Embryonic facial prominence (tissue), 1 donor: ENCODE results near the gene NRARP.

ENCODE experiments used
- DNase-seq: peaks from one replicate; pipeline ENCODE4 v3.0.0-alpha.2; 2016; ENCODE audit errors: extremely low spot score

NRARP gene

GRCh38 chr9:137311171-137311985, 9.3 kb upstream of the NRARP start:
- DNase-seq = no peak

GRCh38 chr9:137310189-137311052, 8.3 kb upstream of the NRARP start:
- DNase-seq = no peak

- DNase-seq = no peak
These were observed 7.5 kb upstream of the NRARP start for GRCh38 chr9:137309368-137310188.

GRCh38 chr9:137308057-137308619, 6.1 kb upstream of the NRARP start:
- no peak for DNase-seq

- DNase-seq = no peak
These were observed 5.4 kb upstream of the NRARP start for GRCh38 chr9:137307255-137308056.

GRCh38 chr9:137306850-137307254, 4.8 kb upstream of the NRARP start:
- no peak for DNase-seq

- no peak for DNase-seq
These were observed 4.2 kb upstream of the NRARP start for GRCh38 chr9:137306066-137306849.

- no peak for DNase-seq
These were observed 3.7 kb upstream of the NRARP start for GRCh38 chr9:137305798-137306065.

GRCh38 chr9:137305060-137305797, 3.2 kb upstream of the NRARP start:
- DNase-seq = no peak

GRCh38 chr9:137304383-137305059, 2.5 kb upstream of the NRARP start:
- no peak for DNase-seq

GRCh38 chr9:137303893-137304382, 1.9 kb upstream of the NRARP start:
- DNase-seq = no peak

- DNase-seq = no peak
These were observed 1.3 kb upstream of the NRARP start for GRCh38 chr9:137303151-137303892.

GRCh38 chr9:137302449-137303150, 529 bp upstream of the NRARP start:
- DNase-seq = no peak

- DNase-seq = no peak
These were observed 757 bp downstream of the NRARP start for GRCh38 chr9:137301081-137301947.

GRCh38 chr9:137300567-137301080, 1.4 kb downstream of the NRARP start:
- DNase-seq = no peak

- no peak for DNase-seq
These were observed 2.1 kb downstream of the NRARP start for GRCh38 chr9:137299938-137300337.
